IPS-18c (cell line): ENCODE results near the gene PPP1R7.

Experiments
- H3K4me3 ChIP-seq: 2 replicates; pipeline ENCODE4 v1.7.0; 2013; ENCODE audit warnings: low read depth, mild to moderate bottlenecking, low read length, moderate library complexity; ENCODE audit not compliant: insufficient read depth
- H3K9me3 ChIP-seq: one replicate; pipeline ENCODE4 v1.6.1; 2013; ENCODE audit warnings: mild to moderate bottlenecking, low read length, moderate library complexity; ENCODE audit not compliant: control insufficient read depth, insufficient read depth

Gene PPP1R7

DNA sequence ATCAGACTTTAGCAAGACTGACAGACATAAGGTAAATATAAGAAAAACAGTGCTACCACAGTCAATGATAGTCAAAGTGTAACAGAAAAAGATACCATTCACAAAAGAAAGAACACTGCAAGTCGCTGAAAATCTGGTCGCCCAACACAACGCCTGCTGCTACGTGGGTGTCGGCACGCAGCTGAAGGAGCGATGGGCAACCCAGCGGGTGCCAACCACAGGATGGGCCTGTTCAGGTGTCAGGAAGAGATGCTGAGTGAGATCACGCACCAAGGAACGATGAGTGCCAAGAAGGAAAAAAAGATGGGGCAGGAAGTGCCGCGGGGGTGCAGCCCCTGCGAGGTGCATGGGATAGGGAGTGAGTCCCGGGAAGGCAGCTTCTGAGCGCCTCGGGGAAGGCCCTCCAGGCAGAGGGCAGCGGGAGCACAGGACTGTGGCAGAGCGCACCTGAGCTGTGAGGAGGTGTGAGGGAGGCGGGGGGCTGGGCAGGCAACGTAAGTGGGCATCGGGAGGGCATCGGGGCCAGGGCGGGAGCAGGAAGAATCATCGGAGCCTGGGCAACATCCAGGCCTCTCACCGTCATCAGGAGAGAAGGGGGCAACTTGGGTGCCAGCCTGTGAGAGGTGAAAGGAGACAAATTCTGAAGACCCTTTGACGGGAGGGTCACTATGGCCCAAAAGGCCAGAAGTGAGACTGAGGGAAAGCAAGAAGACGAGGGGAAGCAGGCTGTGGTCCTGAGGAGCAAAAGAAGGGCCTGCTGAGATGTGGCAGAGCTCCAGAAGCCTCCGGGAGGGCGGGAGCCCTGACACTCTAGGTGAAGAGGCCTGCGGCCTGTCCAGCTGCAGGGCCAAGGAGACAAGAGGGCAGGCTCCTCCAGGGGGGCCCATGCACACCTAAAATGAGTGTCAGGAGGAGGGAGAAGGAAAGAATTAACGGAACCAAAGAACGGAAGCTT, 33.4 kb upstream of the PPP1R7 start:
- H3K9me3 ChIP-seq, result no peaks in the 10 kb centered on the region
- H3K4me3 ChIP-seq, result no peak overlapping the region

DNA sequence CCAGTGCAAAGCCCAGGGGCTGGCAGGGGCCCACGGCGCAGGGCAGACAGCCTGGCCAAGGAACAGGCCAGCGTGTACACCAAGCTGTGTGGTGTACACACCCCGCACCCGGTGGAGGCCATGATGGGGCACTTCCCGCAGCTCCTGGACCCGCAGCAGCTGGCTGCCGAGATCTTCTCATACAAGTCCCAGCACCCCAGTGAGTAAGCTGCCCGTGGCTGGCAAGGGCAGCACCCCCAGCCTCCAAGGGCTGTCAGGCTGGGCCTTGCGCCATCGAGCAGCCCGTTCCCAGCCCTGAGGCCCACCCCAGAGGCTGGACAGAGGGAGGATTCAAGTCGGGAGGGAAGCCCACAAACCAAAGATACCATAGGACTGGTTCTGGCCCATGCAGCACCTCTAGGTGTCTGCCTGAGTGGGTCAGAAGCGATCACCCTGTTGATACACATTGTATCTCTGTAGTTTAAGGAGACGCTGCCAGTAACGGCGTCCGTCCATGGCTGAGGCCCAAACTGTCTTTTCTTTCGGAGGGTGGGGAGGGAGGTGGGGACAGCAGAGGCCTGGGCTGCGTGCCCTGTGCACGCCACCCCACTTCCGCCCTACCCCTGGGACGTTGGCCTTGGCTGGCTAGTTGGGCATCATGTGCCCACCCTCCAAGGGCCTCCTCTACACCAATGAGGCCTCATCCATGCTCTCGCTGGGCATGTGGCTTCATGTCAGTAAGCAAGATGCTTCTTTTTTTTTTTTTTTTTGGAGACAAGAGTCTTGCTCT, 31.3 kb upstream of the PPP1R7 start:
- H3K4me3 ChIP-seq, result no peak overlapping the region
- no peaks in the 10 kb centered on the region for H3K9me3 ChIP-seq

DNA sequence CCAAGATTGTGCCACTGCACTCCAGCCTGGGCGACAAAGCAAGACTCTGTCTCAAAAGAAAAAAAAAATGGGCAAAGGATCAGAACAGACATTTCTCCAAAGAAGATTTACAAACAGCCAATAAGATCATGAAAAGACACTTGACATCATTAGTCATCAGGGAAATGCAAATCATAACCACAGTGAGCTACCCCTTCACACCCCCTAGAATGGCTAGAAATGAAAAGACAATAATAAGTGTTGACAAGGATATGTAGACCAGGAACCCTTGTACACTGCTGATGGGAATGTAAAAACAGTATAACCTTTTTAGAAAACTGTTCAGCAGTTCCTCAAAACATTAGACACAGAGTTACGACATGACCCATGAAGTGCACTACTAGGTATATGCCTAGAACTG, 29.8 kb upstream of the PPP1R7 start:
- H3K4me3 ChIP-seq, result no peak overlapping the region
- H3K9me3 ChIP-seq, result no peaks in the 10 kb centered on the region

DNA sequence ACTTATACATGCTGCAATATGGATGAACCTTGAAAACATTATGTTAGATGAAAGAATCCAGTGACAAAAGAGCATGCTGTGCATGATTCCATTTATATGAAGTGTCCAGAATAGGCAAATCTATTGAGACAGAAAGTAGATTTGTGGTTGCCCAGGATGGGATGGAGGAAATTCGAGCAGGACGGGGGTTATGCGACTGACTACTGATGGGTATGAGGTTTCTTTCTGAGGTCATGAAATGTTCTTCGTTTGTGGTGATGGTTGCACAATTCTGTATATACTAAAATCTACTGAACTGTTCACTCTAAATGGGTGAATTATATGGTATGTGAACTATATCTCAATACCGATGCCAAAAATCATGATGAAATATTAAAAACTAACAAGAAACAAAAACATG, 29.3 kb upstream of the PPP1R7 start:
- no peaks in the 10 kb centered on the region for H3K9me3 ChIP-seq

DNA sequence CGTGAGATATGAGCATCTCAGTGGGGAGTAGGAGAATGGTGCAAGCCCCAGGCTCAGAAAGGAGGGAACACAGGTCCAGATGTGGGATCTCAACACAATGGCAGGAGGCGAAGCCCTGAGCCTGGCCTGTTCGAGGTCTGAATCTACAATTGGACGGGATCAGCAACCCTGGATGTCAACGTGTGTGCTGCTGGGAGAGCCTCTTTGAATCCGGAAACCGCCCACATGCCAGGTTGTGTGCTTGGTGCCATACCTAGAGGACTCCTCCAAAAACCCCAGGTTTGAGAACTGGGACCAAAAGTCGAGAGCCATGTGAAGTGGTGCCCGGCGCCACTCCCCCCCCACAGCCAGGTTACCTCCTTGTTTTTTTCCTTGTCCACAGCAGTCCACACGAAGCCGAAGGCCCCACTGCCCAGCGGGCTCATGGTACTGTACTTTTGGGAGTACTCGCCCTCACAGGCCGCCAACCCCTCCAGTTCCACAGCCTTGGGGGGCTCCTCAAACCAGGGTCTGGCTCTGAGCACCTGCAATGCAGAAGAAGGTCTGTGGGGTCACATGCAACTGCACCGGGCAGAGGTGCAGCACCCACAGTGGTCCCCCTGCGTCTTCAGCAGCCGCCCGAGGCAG, 27.8 kb upstream of the PPP1R7 start:
- Histone ChIP-seq H3K4me3 (no peak overlapping the region), H3K9me3 (no peaks in the 10 kb centered on the region)

More for the DNA sequence above, 29.3 kb upstream of the PPP1R7 start:
- H3K4me3 ChIP-seq, result no peak overlapping the region

DNA sequence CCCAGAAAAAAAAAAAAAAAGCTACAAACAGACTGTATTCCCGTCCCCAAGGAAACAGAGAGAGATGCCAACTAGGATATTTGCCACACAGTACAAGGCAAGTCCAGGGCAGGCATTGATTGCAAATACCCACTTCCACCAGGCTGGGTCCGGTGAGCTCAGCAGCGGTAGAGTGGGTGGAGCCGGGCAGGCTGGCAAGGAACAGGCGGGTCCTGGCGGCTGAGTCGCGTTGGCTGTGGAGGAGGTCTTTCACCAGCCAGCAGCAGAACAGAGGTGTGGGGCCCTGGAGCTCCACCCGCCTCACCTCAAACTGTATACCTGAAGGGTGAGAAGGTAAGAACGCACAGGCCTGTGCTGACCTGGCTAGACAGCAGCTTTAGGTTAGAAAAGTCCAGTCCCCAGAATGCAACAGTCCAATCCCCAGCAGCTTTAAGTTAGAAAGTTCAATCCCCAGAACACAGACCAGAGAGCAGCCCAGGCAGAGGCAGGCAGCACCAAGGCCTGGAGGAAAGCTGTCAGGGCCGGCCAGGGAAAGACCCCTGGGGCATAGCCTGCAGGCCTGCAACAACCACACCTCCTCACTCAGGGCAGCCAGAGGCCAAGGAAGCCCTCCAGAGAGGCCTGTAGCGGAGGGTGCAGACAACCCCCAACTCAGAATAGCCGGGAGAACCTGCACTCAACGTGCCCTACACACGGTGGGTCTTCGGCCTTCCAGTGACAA, 26.3 kb upstream of the PPP1R7 start:
- no peak overlapping the region; the same call in 1 of the 2 replicates for H3K4me3 ChIP-seq
- H3K9me3 ChIP-seq, result no peaks in the 10 kb centered on the region

DNA sequence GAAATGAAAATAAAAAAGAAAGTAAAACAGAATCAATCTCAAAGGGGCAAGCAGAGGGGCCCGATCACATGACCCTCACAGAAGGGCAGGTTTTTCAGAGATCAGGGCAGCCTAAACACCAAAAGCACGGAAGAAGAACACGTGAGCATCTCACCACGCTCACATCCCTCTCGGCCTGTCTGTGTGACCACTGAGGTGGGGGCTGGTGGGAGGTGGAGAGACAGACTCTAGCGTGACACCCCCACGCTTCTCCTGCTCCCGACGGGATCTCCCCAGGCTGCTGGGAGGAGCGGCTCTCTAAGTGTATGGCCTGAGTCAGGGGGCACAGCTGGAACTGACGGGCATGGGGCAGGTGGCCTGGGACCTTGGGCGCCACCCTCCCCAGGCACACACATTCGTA, 24.6 kb upstream of the PPP1R7 start:
- H3K4me3 ChIP-seq, result no peak overlapping the region
- H3K9me3 ChIP-seq, result no peaks in the 10 kb centered on the region

DNA sequence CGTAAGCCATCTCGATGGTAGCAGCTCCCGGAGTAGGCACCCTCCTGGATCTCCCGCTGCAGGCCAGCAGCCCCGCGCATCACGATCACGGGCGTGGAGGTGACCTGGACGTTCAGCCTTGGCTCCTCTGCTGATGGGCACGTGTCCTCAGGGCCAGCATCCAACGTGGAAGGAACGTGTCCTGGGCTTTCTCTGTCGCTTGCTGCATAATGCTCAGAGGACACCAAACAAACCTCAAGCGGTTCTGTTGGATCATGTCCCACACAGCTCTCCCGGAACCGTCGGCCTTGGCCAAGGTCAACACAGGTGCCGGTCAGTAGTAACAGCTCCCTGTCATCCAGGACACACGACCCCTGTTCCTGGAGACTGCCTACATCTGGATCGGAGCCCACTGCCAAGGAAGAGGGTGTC, 24.1 kb upstream of the PPP1R7 start:
- Histone ChIP-seq H3K9me3 (no peaks in the 10 kb centered on the region), H3K4me3 (no peak overlapping the region)

DNA sequence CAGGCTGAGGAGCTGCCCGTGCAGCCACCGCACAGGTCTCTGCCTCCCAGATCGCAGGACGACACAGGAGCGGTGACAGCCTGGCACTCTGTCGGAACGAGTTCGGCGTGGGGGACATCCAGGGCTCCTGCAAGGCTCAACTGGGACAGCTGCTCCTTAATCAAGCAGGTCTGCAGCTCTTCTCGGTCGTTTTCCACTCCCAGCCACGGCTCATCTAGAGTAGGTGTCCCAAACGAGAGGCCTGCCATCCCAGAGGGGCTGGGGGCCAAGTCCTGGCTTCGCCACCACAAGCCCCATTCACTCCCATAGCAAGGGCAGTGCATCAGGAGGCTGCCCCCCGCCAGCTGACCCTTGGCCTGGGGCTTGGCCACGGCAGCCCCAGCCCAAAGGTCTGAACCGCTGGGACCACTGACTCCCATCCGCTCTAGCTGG, 23.5 kb upstream of the PPP1R7 start:
- no peaks in the 10 kb centered on the region for H3K9me3 ChIP-seq
- no peak overlapping the region for H3K4me3 ChIP-seq

DNA sequence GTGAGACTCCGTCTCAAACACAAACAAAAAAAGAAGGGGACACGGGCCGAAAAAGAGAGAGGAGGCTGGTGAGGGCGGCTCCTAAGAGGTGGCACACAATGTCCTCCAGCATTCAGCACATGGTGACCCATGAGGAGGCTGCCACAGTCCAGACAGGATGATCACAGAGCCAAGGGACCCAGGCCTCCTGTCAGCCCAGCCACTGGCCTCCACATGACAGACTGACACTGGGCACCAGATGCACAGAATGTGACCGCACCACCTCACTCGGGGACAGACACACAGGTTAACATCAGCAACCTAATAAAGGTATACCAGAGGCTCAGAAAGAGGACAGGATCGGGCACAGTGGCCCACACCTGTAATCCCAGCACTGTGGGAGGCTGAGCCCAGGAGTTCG, 22.0 kb upstream of the PPP1R7 start:
- H3K4me3 ChIP-seq, result no peak overlapping the region
- no peaks in the 10 kb centered on the region for H3K9me3 ChIP-seq

DNA sequence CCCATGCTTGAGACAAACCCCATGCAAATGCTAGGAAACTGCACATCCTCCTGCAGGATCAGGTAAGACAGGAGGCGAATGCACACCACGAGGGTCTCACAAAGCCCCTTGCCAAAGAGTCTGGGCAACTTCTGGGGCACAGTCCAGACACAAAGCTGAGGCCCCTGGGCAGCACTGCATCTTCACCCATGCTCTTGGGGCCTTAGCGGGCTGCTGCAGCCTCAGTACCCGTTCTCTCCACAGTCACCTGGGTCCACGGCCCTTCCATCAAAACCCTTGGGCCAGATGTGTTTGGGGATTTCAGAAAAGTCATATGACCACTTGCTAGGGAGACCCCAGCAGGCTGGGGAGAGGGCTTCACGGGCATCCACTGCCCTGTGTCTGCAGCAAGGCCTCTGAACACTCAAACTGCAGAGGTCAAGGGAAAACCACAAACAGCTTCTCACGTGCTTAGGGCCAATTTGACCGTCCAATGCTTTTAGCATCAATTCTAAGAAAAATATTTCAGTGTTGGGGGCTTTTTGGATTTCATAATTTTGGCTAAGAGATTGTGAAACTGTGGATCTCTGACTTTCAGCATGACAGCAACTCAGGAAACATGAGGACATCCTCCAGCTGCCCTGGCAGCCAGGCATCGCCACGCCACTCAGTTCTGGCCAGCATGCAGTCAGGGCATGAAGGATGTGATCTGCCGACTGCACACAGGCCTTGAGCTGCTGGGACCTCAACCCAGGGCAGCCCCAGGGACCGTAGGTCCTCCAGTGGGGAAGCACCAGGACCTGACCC, 21.0 kb upstream of the PPP1R7 start:
- H3K9me3 ChIP-seq, result no peaks in the 10 kb centered on the region
- no peak overlapping the region for H3K4me3 ChIP-seq

DNA sequence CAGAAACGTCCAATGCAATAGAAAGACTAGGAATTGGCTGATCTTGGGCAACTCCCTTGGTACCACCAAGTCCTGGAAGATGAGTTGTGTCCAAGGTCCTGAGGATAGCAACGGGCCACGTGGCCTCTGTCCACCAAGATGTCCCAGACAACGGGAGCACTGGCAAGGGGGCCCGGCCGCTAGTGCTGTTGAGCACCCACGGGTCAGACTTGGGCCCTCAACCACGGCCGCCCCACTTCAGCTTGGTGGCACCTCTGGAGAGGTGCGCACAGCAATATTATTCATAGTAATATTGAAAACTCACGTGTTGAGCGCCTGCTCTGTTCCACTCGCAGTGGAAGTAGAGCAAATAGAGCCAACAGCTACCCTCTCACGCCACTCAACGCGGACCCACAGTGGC, 20.0 kb upstream of the PPP1R7 start:
- Histone ChIP-seq H3K9me3 (no peaks in the 10 kb centered on the region), H3K4me3 (no peak overlapping the region)

DNA sequence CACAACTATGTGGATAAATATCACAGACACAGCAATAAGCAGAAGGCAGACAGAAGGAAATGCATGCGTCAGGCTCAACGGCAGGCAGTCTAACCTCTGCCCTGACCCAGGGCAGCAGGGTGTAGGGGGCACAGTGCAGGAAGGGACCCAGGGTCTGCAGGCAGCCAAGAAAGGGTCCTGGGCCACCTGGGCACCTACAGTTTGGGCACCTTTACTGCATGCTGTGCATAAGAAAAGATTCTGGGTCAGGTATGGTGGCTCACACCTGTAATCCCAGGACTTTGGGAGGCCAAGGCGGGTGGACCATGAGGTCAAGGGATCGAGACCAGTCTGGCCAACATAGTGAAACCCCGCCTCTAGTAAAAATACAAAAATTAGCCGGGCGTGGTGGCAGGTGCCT, 18.7 kb upstream of the PPP1R7 start:
- H3K4me3 ChIP-seq, result no peak overlapping the region

DNA sequence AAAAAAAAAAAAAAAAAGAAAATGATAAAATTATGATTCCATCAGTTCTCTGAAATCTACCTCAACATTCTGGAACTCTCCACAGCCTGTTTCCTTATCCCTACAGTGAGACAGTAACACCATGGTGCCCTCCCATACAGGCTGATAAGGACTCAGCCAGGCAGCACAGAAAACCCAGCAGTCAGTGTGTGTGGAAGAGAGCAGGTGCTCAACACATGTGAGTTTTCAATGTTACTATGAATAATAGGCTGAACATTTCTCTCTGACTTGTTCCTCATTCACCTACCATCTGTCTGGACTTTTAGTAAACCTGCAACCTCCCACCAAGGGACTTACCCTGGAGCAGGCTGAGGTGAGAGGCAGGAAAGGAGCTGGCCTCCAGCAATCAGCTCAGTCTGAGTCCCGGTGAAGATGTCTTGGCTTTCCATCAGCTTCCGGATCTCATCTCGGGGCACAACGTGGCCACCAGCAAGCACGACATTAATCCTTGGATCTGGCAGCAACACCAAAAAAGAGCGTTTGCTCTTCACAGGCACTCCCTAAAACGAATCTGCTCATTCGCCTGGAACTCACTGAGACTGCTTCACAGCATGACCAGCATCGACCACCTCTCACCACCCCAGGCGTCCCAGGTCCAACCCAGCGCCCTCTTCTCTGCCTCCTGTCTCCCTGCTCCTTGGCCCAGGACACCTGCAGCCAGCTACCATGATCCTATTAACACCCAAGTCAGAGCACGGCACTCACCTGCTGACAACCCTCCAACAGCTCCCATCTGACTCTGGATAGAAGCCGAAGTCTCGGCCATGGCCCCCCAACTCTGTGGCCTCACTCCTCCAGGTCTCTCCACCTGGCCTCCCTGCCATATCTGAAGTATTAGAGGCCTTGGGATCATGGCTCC, 17.5 kb upstream of the PPP1R7 start:
- Histone ChIP-seq H3K9me3 (no peaks in the 10 kb centered on the region), H3K4me3 (no peak overlapping the region)

More for the DNA sequence above, 18.7 kb upstream of the PPP1R7 start:
- no peaks in the 10 kb centered on the region for H3K9me3 ChIP-seq

DNA sequence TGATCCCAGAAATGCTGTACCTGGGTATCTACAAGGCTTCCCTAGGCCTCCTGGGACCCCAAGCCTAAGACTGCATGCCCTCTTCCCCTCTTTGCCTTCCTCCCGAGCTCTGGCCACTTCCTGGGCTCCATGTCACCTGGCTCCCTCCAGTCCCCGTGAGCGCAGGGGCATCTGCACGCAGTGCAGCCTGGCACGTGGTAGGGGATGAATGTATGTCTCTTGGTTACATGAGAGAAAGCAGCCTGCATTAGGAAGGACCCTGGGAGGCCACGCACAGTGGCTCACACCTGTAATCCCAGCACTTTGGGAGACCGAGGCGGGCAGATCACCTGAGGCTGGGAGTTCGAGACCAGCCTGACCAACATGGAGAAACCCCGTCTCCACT, 16.8 kb upstream of the PPP1R7 start:
- no peak overlapping the region for H3K4me3 ChIP-seq
- H3K9me3 ChIP-seq, result no peaks in the 10 kb centered on the region

DNA sequence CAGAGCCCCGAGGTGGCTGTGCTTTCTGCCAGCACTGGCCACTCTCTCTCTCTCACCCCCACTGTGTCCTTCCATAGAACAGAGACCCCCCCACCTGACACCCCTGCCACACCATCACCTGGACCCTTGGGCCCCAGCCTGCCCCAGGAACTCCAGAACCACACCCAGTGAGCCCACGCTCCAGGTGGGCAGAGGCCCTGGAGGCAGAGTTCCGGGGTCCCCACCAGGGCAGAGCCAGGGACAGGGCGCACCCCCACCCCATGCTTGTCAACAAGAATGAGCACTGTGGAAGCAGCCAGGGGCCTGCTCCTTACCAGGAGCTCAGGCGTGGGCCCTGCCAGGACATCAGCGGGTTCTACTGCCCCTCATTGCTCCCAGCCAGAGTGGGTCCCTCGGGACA, 15.6 kb upstream of the PPP1R7 start:
- H3K4me3 ChIP-seq, result no peak overlapping the region
- H3K9me3 ChIP-seq, result no peaks in the 10 kb centered on the region
